Thoracic aorta (tissue), 2 donors: ENCODE measurements around the gene AOAH. TPM values are rescaled to one million over a fixed set of nuclear protein-coding genes. Genes with fewer than 3 reads are reported as not detected.

ENCODE experiments used
- ATAC-seq: fragments of 150-250 bp; one replicate; pipeline ENCODE4 v1.8.0; 2017; ENCODE audit warnings: low read depth; ENCODE audit not compliant: insufficient number of reproducible peaks, low FRiP score
- DNase-seq: peaks from one replicate; pipeline ENCODE4 v3.0.0-alpha.2; 2020; ENCODE audit warnings: low spot score
- H3K27ac ChIP-seq, 2 donors: fragments of 200-600 bp; sonication (generic); 1 replicate in 1 of 2; 2 replicates in 1 of 2; pipeline ENCODE4 v1.5.1; 2016; ENCODE audit warnings: mild to moderate bottlenecking in 2 of 2, moderate library complexity in 2 of 2
- H3K27me3 ChIP-seq: fragments of 200-600 bp; sonication (generic); replicated peaks from 2 replicates; pipeline ENCODE4 v1.6.0; 2016; ENCODE audit warnings: mild to moderate bottlenecking; ENCODE audit not compliant: insufficient read depth
- H3K36me3 ChIP-seq: fragments of 200-600 bp; sonication (generic); one replicate; pipeline ENCODE4 v1.5.1; 2016
- H3K4me1 ChIP-seq, 2 donors: fragments of 200-600 bp; sonication (generic); 1 replicate in 1 of 2; 2 replicates in 1 of 2; pipeline versions ENCODE4 v1.5.1 to v1.6.0; 2016; ENCODE audit warnings: low read depth in 2 of 2, mild to moderate bottlenecking in 1 of 2; ENCODE audit not compliant: control insufficient read depth in 1 of 2
- H3K4me3 ChIP-seq: fragments of 200-600 bp; sonication (generic); 2 replicates; pipeline ENCODE4 v1.5.1; 2016; ENCODE audit warnings: mild to moderate bottlenecking
- H3K9me3 ChIP-seq: fragments of 200-600 bp; sonication (generic); 2 replicates; pipeline ENCODE4 v1.5.1; 2016
- total RNA-seq, 2 donors: library from RNA; depleted of rRNA; stranded (reverse); fragments of >200 nt; gene quantifications; one replicate each; pipeline versions ENCODE4 v1.1.0 to v1.2.3, GENCODE V29; 2016
- TF ChIP-seq, protein P1 (sequence below): fragments of 200-600 bp; sonication (generic); IDR thresholded peaks from one replicate; pipeline ENCODE4 v1.5.1; 2019; ENCODE audit warnings: antibody characterized with exemption

The AOAH gene
- total RNA-seq, 2 donors from 2014 or later: 20.2 to 22.6 TPM

DNA sequence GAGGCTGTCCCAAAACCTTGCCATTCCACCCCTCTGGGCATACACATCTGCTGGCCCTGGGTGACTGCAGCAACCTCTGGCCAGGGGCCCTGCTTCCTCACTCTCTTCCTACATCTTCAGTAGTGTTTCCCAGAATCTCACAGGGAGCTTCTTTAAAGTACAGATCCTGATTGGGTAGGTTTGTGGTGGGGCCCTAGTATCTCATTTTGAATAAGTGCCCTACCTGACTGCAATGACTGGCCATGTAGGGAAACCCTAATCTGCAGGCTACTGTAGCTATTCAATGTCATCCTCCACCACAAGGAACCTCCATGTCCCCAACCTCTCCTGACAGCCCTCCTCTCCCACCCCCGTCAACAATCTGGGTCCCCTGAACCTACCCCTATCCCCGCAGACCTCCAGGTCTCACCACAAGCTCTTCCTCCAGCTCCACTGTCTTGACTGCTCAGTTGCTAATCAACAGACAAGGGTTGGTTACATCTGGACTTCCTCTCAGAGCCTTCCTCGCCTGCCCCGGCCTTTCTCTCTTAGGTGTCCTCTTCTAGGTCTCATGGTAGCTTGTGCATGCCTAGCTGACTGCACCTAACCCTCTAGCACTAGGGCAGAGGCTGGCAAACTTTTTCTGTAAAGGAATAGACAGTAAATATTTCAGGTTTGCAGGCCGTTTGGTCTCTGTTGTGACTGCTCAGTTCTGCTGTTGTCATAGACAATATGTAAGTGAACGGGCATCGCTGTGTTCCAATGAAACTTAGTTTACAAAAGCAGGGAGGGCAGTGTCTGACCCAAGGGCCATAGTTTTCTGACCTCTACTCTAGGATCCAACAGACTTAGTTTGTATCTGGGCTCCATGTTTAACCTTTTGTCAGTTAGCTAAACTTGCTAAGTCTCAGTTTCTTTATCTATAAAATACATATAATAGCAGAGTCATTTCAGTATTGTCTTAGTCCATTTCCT lies 121.1 kb downstream of the AOAH start:
- no peak for ATAC-seq
- H3K4me1 ChIP-seq: no peaks in the 10 kb centered on the region
- H3K9me3 ChIP-seq: no peaks in the 10 kb centered on the region
- no peak overlapping the region for H3K4me3 ChIP-seq
- H3K36me3 ChIP-seq: no peaks in the 10 kb centered on the region
- no peak for DNase-seq
- H3K27me3 ChIP-seq: no peaks in the 10 kb centered on the region
- H3K27ac ChIP-seq: no peak overlapping the region
- TF ChIP-seq, protein P1, sequence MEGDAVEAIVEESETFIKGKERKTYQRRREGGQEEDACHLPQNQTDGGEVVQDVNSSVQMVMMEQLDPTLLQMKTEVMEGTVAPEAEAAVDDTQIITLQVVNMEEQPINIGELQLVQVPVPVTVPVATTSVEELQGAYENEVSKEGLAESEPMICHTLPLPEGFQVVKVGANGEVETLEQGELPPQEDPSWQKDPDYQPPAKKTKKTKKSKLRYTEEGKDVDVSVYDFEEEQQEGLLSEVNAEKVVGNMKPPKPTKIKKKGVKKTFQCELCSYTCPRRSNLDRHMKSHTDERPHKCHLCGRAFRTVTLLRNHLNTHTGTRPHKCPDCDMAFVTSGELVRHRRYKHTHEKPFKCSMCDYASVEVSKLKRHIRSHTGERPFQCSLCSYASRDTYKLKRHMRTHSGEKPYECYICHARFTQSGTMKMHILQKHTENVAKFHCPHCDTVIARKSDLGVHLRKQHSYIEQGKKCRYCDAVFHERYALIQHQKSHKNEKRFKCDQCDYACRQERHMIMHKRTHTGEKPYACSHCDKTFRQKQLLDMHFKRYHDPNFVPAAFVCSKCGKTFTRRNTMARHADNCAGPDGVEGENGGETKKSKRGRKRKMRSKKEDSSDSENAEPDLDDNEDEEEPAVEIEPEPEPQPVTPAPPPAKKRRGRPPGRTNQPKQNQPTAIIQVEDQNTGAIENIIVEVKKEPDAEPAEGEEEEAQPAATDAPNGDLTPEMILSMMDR: no peak

DNA sequence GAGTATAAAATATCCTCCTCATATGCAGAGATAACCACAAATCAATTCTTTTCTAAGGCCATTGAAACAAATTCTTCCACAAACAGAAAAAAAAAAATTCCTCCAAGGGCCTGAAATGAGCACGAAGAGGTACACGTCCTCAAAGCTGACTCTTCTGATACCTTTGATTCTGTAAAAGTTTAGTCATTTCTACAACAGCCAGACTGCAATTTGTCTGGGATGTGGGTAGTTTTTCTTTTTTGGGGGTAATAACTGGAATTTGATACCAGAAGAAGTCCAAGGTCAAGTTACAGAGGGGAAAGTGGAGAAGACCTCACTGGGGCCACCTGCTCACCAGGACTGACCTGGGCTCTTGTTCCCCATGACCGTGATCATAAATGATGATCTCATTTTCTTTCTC lies 121.8 kb downstream of the AOAH start:
- H3K27ac ChIP-seq: no peak overlapping the region
- no peak for DNase-seq
- no peaks in the 10 kb centered on the region for H3K36me3 ChIP-seq
- H3K9me3 ChIP-seq: no peaks in the 10 kb centered on the region
- ATAC-seq: no peak
- TF ChIP-seq, protein P1: no peak
- no peak overlapping the region for H3K4me3 ChIP-seq
- H3K27me3 ChIP-seq: no peaks in the 10 kb centered on the region
- no peaks in the 10 kb centered on the region for H3K4me1 ChIP-seq

GRCh38 chr7:36601601-36602000 lies 122.7 kb downstream of the AOAH start:
- no peak overlapping the region for H3K4me3 ChIP-seq
- no peaks in the 10 kb centered on the region for H3K4me1 ChIP-seq
- H3K27ac ChIP-seq: no peak overlapping the region
- no peaks in the 10 kb centered on the region for H3K9me3 ChIP-seq
- ATAC-seq (no peak), DNase-seq (no peak)
- H3K27me3 ChIP-seq: no peaks in the 10 kb centered on the region
- H3K36me3 ChIP-seq: no peaks in the 10 kb centered on the region
- TF ChIP-seq, protein P1: no peak

DNA sequence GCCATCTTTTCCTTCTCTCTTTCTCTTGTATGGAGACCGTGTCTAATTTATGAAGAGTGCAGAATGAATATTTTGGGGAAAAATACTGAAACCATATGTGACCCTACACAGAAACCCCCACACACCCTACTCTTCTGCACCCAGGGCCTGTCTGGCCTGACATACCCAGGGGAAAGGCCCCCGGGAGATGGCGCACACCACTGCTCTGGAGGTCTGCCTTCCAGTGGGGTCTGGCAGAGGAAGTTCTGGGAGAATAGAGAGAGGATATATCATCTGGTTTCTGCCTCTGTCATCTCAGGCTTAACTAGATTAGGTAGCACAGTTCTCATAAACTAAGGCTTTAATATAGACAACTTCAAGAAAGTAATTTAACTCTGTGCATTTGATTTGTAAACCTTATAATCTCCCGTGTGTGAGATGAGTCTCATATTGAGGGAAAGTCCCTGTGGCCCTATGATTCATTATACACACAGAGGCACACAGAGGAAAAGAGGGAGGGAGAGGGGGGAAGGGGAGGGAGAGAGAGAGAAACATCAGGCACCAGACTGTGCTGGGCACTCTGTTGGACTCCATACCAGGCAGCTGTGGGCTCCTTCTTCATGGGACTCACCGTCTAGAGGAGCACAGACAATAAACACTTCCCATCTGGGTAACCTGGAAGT lies 123.3 kb downstream of the AOAH start:
- Histone ChIP-seq H3K27ac (no peak overlapping the region), H3K4me1 (no peaks in the 10 kb centered on the region), H3K4me3 (no peak overlapping the region), H3K9me3 (no peaks in the 10 kb centered on the region), H3K27me3 (no peaks in the 10 kb centered on the region), H3K36me3 (no peaks in the 10 kb centered on the region)
- DNase-seq (no peak), ATAC-seq (no peak)
- TF ChIP-seq, protein P1: no peak

- no peaks in the 10 kb centered on the region for H3K4me1 ChIP-seq
- H3K4me3 ChIP-seq: no peak overlapping the region
- TF ChIP-seq, protein P1: no peak
- H3K27ac ChIP-seq: no peak overlapping the region
- DNase-seq (no peak), ATAC-seq (no peak)
- no peaks in the 10 kb centered on the region for H3K36me3 ChIP-seq
- no peaks in the 10 kb centered on the region for H3K9me3 ChIP-seq
- no peaks in the 10 kb centered on the region for H3K27me3 ChIP-seq
Observed at GRCh38 chr7:36600314-36600682, 124.0 kb downstream of the AOAH start.
